Glutamatergic neuron (in vitro differentiated cells): ENCODE results near the gene TRAK1. TPM values are rescaled to one million over a fixed set of nuclear protein-coding genes. Genes with fewer than 3 reads are reported as not detected.

ENCODE experiments used
- DNase-seq: peaks from one replicate; pipeline ENCODE4 v3.0.0; 2022
- H3K27ac Mint-ChIP-seq: one replicate; pipeline ENCODE4 v1.8.0; 2020; ENCODE audit warnings: mild to moderate bottlenecking, mixed read lengths, inconsistent platforms; ENCODE audit not compliant: unreplicated experiment
- H3K27me3 Mint-ChIP-seq: one replicate; pipeline ENCODE4 v1.8.0; 2020; ENCODE audit warnings: mild to moderate bottlenecking, moderate library complexity, mixed read lengths, inconsistent platforms; ENCODE audit not compliant: unreplicated experiment
- H3K36me3 Mint-ChIP-seq: one replicate; pipeline ENCODE4 v1.8.0; 2020; ENCODE audit warnings: mild to moderate bottlenecking, mixed read lengths, inconsistent platforms; ENCODE audit not compliant: unreplicated experiment
- H3K4me1 Mint-ChIP-seq: one replicate; pipeline ENCODE4 v1.8.0; 2020; ENCODE audit warnings: mild to moderate bottlenecking, low read depth, mixed read lengths, inconsistent platforms; ENCODE audit not compliant: unreplicated experiment
- H3K4me3 Mint-ChIP-seq: one replicate; pipeline ENCODE4 v1.8.0; 2020; ENCODE audit warnings: mild to moderate bottlenecking, mixed read lengths, inconsistent platforms; ENCODE audit not compliant: unreplicated experiment
- H3K9me3 Mint-ChIP-seq: one replicate; pipeline ENCODE4 v1.8.0; 2020; ENCODE audit warnings: mild to moderate bottlenecking, moderate library complexity, mixed read lengths, inconsistent platforms; ENCODE audit not compliant: unreplicated experiment
- total RNA-seq: library from RNA; stranded (reverse); fragmentation: NEBNext Ultra II Directional; extraction: Animal tissue kit (Norgen Biotek cat#: 25700); gene quantifications from one replicate; pipeline ENCODE4 v1.2.1, GENCODE V29; 2021; ENCODE audit not compliant: unreplicated experiment
- TF ChIP-seq, protein P1 (sequence below): fragments of 200-600 bp; sonication (generic); IDR thresholded peaks from one replicate; pipeline ENCODE4 v1.5.0; 2021; ENCODE audit not compliant: partially characterized antibody, unreplicated experiment

TRAK1 gene
- total RNA-seq, 1 donor from 2014 or later = 308 TPM

DNA sequence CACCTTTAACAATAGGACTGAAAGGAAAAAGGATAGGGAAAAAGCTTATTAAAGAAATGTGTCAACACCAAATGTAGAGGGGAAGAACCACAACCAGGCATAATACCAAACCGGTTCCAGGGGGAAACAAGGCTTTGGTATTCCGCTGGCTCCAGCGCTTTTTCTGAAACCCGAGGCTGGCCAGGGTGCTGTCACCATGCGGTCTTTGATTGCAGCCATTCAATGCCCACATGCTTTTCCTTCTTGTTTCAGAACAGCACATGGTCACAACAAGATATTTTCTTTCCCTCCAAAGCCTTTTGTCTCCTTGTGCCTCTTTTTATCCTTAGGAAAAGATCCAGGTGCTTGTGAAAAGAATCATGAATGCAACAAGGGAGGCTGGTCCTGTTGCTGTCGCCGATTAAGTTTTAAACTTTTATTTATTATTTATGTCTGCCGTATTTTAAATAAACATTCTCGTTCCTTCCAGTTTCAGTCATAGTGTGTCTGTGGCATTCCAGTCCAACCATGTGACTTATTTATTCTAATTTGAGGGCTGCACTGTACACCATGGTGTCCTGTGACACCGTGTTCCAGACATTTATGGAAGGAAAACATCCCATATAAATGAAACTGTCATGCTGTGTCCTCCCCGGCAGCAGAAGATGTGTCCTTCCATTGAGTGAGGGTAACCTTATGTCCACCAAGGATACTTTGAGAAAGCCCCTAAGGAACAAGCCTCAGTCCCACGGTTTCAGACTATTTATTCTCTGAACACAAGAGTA is 133.7 kb downstream of the TRAK1 start:
- Mint-ChIP-seq H3K4me3 (no peak overlapping the region), H3K9me3 (peaks cover 14% of the 10 kb centered on the region), H3K27me3 (peaks cover 10% of the 10 kb centered on the region), H3K4me1 (peaks cover 11% of the 10 kb centered on the region), H3K27ac (no peak overlapping the region), H3K36me3 (peaks cover 23% of the 10 kb centered on the region)
- DNase-seq = no peak
- TF ChIP-seq, protein P1, sequence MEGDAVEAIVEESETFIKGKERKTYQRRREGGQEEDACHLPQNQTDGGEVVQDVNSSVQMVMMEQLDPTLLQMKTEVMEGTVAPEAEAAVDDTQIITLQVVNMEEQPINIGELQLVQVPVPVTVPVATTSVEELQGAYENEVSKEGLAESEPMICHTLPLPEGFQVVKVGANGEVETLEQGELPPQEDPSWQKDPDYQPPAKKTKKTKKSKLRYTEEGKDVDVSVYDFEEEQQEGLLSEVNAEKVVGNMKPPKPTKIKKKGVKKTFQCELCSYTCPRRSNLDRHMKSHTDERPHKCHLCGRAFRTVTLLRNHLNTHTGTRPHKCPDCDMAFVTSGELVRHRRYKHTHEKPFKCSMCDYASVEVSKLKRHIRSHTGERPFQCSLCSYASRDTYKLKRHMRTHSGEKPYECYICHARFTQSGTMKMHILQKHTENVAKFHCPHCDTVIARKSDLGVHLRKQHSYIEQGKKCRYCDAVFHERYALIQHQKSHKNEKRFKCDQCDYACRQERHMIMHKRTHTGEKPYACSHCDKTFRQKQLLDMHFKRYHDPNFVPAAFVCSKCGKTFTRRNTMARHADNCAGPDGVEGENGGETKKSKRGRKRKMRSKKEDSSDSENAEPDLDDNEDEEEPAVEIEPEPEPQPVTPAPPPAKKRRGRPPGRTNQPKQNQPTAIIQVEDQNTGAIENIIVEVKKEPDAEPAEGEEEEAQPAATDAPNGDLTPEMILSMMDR = no peak

DNA sequence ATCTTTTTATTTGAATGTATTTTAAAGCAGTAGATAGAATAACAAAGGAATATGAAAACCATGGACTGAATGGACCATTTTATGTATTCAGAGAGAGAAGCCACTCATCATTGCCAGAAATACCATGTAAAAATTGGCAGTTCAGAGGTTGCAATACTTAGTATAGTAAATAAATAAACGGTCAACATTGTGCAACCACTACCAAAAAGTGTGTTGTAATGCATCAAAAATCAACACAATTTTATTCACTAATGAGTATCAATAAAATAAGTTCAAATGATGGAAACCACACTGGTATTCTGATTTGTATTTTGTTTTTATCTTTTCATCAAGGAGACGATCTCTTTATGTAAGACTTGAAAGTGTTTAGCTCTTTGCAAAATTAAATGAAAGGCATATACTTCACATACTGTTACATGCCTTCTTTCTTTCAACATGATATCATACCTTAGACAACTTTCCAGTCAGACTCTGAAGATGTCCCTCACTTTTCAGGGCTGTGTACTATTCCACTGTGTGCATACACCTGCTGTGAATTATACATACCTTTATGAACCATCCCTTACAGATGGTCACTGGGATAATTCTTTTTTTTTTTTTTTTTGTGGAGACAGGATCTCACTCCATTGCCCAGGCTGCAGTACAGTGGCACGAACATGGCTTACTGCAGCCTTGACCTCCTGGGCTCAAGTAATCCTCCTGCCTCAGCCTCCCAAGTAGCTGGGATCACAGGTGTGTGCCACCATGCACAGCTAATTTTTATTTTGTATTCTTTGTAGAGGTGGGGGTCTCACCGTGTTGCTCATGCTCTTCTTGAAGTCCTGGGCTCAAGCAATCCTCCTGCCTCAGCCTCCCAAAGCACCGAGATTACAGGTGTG is 134.6 kb downstream of the TRAK1 start:
- TF ChIP-seq, protein P1 = no peak
- no peak for DNase-seq

DNA sequence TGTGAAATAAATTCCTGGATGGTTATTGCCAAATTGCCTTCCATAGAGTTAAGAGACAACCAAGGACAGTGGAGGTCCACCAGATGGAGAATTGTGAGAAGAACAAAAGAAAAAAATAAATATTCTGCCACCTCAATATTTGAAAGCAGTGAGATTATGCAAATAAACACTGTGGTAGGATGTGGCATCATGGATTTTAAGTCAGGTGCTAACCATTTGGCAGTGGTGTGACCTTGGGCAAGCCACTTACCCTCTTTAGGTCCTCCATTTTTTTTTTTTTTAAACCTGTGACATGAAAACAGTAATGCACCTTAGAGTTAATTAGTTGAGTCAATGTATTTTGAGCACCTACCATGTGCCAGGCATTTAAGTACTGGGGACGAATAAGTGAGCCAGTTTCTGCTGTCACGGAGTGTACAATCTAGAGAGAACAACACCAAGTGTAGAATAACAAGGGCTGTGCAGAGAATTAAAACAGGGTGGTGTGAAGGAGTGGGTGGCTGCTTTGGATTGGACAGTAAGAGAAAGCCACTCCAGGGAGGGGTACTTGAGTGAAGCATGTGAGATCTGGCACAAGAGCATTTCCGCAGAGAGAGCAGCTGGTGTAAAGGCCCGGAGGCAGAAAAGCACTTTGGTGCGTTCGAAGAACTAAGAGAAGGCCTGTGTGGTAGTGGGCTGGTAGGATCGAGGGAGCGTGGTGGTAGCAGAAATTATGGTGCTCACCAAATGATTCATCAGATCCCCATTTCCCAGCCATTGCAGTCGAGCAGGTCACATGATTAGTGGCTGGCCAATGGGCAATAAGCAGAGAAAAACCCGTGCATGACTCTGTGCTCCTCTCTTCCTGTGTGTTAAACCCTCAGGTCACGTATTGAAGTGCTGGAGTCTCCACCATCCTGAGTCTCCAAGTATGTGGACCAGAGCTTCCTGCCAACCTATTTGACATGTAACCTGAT is 135.6 kb downstream of the TRAK1 start:
- Mint-ChIP-seq H3K9me3 (peaks cover 11% of the 10 kb centered on the region), H3K27ac (peak overlapping the region; percentile 8), H3K4me3 (no peak overlapping the region), H3K4me1 (peaks cover 5% of the 10 kb centered on the region), H3K36me3 (peaks cover 23% of the 10 kb centered on the region), H3K27me3 (peaks cover 5% of the 10 kb centered on the region)
- DNase-seq = no peak
- TF ChIP-seq, protein P1 = no peak

More for the DNA sequence above, 134.6 kb downstream of the TRAK1 start:
- Mint-ChIP-seq H3K9me3 (peaks cover 12% of the 10 kb centered on the region), H3K27ac (no peak overlapping the region), H3K36me3 (peaks cover 23% of the 10 kb centered on the region), H3K4me3 (no peak overlapping the region), H3K4me1 (peaks cover 10% of the 10 kb centered on the region), H3K27me3 (peaks cover 5% of the 10 kb centered on the region)

DNA sequence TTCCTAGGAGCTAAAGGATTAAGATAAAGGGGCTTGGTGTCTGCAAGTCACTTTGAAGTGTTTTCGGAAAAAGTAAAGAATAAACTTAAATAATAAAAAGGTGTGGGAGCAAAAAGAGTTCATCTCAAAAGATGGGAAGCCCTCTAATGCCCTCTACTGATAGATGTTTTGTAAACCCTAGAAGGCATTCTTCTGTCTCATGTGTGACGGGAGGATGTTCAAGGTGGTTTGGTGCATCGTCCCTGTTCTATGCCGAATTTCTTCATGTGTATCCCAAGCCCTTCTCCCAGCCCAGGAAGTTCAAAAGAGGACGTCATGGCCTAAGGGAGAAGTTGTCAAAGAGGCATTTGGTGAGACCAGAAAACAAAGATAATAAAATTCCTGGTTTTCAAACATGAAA is 137.6 kb downstream of the TRAK1 start:
- Mint-ChIP-seq H3K36me3 (peaks cover 22% of the 10 kb centered on the region), H3K9me3 (peaks cover 9% of the 10 kb centered on the region), H3K27me3 (peaks cover 5% of the 10 kb centered on the region), H3K27ac (no peak overlapping the region), H3K4me1 (peaks cover 5% of the 10 kb centered on the region), H3K4me3 (no peak overlapping the region)
- TF ChIP-seq, protein P1 = no peak
- DNase-seq = no peak
